ENCODE data around the gene ANKRD39. TPM values are rescaled to one million over a fixed set of nuclear protein-coding genes. Genes with fewer than 3 reads are reported as not detected.

ANKRD39 gene
- total RNA-seq, 4 donors from 2014 or later, result 9.7 to 55.3 (median 12.7) TPM

GRCh38 chr2:96877631-96878092 lies 19.8 kb upstream of the ANKRD39 start:
- in situ Hi-C loops (cut with MboI; ENCODE audit: low pct_ligation_motif_present in 1 of 4, low pct_unique_long_range_greater_than_20kb in 1 of 4, low sequenced_read_pairs in 3 of 4) (no loop called here), intact Hi-C loops (cut with DNase I; ENCODE audit: low total_unique reads) (no loop called here)
- H3K4me1 ChIP-seq, result peaks cover 0 to 12% (median 2%) of the 10 kb centered on the region in 4 donors
- H3K36me3 ChIP-seq, result no peaks in the 10 kb centered on the region
- TF ChIP-seq POLR2A (IDR thresholded peaks at IDR 0.05) (no peak), EP300 (IDR thresholded peaks at IDR 0.05; ENCODE audit: low read depth) (no peak), POLR2AphosphoS5 (IDR thresholded peaks at IDR 0.05) (no peak)
- TF ChIP-seq, protein P1, sequence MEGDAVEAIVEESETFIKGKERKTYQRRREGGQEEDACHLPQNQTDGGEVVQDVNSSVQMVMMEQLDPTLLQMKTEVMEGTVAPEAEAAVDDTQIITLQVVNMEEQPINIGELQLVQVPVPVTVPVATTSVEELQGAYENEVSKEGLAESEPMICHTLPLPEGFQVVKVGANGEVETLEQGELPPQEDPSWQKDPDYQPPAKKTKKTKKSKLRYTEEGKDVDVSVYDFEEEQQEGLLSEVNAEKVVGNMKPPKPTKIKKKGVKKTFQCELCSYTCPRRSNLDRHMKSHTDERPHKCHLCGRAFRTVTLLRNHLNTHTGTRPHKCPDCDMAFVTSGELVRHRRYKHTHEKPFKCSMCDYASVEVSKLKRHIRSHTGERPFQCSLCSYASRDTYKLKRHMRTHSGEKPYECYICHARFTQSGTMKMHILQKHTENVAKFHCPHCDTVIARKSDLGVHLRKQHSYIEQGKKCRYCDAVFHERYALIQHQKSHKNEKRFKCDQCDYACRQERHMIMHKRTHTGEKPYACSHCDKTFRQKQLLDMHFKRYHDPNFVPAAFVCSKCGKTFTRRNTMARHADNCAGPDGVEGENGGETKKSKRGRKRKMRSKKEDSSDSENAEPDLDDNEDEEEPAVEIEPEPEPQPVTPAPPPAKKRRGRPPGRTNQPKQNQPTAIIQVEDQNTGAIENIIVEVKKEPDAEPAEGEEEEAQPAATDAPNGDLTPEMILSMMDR (IDR thresholded peaks at IDR 0.05), result no peak
- no peaks in the 10 kb centered on the region for H3K9me3 ChIP-seq
- DNase-seq, result no peak
- no peak overlapping the region for H3K4me3 ChIP-seq
- no peaks in the 10 kb centered on the region for H3K27me3 ChIP-seq
- H3K27ac ChIP-seq, result no peak overlapping the region
- 80 to 81% methylated on average over 1 to 15 of the region's 15 CpGs for WGBS, 2 donors (ENCODE audit: low coverage in 1 of 2)

DNA sequence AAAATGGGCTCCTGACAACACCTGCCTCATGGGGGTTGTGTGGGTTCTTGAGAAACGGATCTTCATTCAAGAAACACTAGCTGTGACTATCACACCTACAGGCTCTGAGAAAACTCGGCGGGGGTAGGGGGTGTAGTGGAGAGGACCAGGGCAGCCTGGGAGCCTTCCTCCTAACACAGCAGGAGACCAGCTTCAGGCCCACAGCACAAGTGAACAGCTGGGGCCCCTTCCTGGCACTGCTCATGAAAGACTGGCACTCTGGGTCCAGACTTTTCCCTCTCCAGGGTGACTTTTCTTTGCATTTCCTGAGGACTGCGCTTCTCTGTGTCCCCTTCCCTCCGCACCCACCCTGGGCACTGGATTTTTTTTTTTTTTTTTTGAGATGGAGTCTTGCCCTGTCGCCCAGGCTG lies 19.2 kb upstream of the ANKRD39 start:
- no peak overlapping the region for H3K4me3 ChIP-seq
- H3K27ac ChIP-seq, result no peak overlapping the region
- in situ Hi-C loops (cut with MboI; ENCODE audit: low pct_ligation_motif_present in 1 of 4, low pct_unique_long_range_greater_than_20kb in 1 of 4, low sequenced_read_pairs in 3 of 4), result no loop called here
- 84 to 100% methylated on average over 3 to 6 of the region's 6 CpGs for WGBS, 2 donors (ENCODE audit: low coverage in 1 of 2)
- TF ChIP-seq POLR2A (IDR thresholded peaks at IDR 0.05) (no peak), EP300 (IDR thresholded peaks at IDR 0.05; ENCODE audit: low read depth) (no peak), POLR2AphosphoS5 (IDR thresholded peaks at IDR 0.05) (no peak)
- TF ChIP-seq, protein P1 (IDR thresholded peaks at IDR 0.05), result no peak
- peaks cover 0 to 12% (median 2%) of the 10 kb centered on the region in 4 donors for H3K4me1 ChIP-seq
- H3K27me3 ChIP-seq, result no peaks in the 10 kb centered on the region
- intact Hi-C loops (cut with DNase I; ENCODE audit: low total_unique reads), result no loop called here
- H3K36me3 ChIP-seq, result no peaks in the 10 kb centered on the region
- DNase-seq, result no peak
- H3K9me3 ChIP-seq, result no peaks in the 10 kb centered on the region

DNA sequence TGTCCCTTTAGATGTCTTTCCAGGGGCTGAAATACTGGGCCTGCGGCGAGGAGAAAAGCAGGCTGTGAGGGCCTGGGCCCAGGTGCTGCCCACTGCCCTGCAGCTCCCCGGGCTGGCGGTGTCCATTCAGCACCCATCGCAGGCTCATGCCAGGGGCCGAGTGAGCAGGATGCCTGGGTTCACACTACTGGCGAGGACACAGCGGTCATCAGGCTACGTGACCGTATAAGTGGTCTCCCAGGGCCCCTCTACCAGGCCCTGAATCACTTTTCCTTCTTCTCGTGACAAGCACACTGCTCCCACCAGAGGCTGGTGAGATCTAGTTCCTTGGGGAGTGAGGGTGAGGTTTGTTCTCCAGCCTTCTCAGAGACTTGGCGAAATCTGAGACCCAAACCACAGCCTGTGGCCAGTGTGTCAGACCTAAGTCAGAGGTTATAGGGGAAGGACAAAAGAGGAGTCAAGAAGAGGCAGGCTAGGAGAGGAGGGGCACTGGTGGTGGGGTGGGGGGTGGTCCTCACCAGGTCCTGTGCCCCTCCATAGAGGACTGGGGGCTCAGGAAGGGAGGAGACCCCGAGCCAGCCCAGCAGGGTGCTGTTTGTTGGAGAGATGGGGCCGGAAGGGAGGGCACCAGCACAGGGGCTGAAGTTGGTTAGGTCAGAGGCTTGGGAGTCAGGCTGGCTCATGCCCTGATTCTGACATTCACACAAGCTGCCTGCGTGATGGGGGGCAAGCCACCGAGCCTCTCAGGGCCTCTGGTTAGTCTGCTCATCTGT lies 18.6 kb upstream of the ANKRD39 start:
- intact Hi-C loops (cut with DNase I; ENCODE audit: low total_unique reads) (no loop called here), in situ Hi-C loops (cut with MboI; ENCODE audit: low pct_ligation_motif_present in 1 of 4, low pct_unique_long_range_greater_than_20kb in 1 of 4, low sequenced_read_pairs in 3 of 4) (no loop called here)
- no peaks in the 10 kb centered on the region for H3K9me3 ChIP-seq
- H3K4me1 ChIP-seq, result peaks cover 0 to 12% (median 2%) of the 10 kb centered on the region in 4 donors
- H3K27me3 ChIP-seq, result no peaks in the 10 kb centered on the region
- DNase-seq, result no peak
- no peaks in the 10 kb centered on the region for H3K36me3 ChIP-seq
- no peak overlapping the region for H3K27ac ChIP-seq
- TF ChIP-seq POLR2A (IDR thresholded peaks at IDR 0.05) (no peak), POLR2AphosphoS5 (IDR thresholded peaks at IDR 0.05) (no peak), EP300 (IDR thresholded peaks at IDR 0.05; ENCODE audit: low read depth) (no peak)
- TF ChIP-seq, protein P1 (IDR thresholded peaks at IDR 0.05), result no peak
- 67 to 90% methylated on average over 1 to 16 of the region's 16 CpGs for WGBS, 2 donors (ENCODE audit: low coverage in 1 of 2)
- no peak overlapping the region for H3K4me3 ChIP-seq

GRCh38 chr2:96875498-96876268 lies 17.9 kb upstream of the ANKRD39 start:
- Histone ChIP-seq H3K36me3 (no peaks in the 10 kb centered on the region), H3K27ac (no peak overlapping the region), H3K4me1 (peaks cover 5 to 17% (median 8%) of the 10 kb centered on the region in 4 donors), H3K27me3 (no peaks in the 10 kb centered on the region), H3K9me3 (no peaks in the 10 kb centered on the region), H3K4me3 (no peak overlapping the region)
- TF ChIP-seq EP300 (IDR thresholded peaks at IDR 0.05; ENCODE audit: low read depth) (no peak), POLR2A (IDR thresholded peaks at IDR 0.05) (no peak), POLR2AphosphoS5 (IDR thresholded peaks at IDR 0.05) (no peak)
- TF ChIP-seq, protein P1 (IDR thresholded peaks at IDR 0.05), result no peak
- 83% methylated on average over 13 of the region's 14 CpGs; no CpG with 5 or more reads in 1 of the 2 donors for WGBS, 2 donors (ENCODE audit: low coverage in 1 of 2)
- in situ Hi-C loops (cut with MboI; ENCODE audit: low pct_ligation_motif_present in 1 of 4, low pct_unique_long_range_greater_than_20kb in 1 of 4, low sequenced_read_pairs in 3 of 4), result no loop called here
- intact Hi-C loops (cut with DNase I; ENCODE audit: low total_unique reads), result no loop called here
- DNase-seq, result no peak

All from transverse colon (tissue), 4 donors.